HG03108 (cell line): ENCODE measurements around the gene MYO16.

Experiments
- ATAC-seq: cut with Tn5 transposase; IDR thresholded peaks from one replicate; pipeline ENCODE4 v1.9.1; 2021; ENCODE audit warnings: moderate library complexity; ENCODE audit not compliant: unreplicated experiment

Gene MYO16

GRCh38 chr13:108629181-108629752 is at the start of gene MYO16:
TSS of gene MYO16 (plus strand) at chr13:108629611. CDS start at chr13:108629845, 234 bp downstream.
- no peak for ATAC-seq

GRCh38 chr13:108586826-108587225 is 42.6 kb upstream of the MYO16 start:
- ATAC-seq = no peak

GRCh38 chr13:108588516-108588915 is 40.9 kb upstream of the MYO16 start:
- ATAC-seq = no peak

DNA sequence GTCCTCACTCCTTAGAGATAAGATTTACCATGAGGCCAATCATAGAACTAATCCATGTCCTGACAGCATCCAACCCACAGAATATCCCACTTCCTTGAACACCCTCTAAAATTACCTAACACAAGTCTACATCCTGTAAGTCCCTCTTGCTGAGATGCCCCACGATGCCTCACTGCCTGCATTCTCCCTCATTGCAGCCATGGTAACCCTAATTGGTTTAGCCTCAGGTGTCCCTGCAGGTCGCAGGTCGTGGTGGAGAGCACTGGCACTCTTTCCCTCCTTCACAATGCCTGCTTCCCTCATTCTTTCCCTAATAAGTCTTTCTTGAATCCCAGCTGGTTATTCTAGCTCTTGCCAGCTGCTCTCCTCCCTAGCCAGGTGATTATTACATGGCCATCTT is 35.3 kb upstream of the MYO16 start:
- no peak for ATAC-seq

GRCh38 chr13:108595436-108596274 is 33.8 kb upstream of the MYO16 start:
- no peak for ATAC-seq

- ATAC-seq = no peak
Measured at GRCh38 chr13:108597943-108598342, 31.5 kb upstream of the MYO16 start.

- no peak for ATAC-seq
Measured at GRCh38 chr13:108606424-108606823, 23.0 kb upstream of the MYO16 start.

DNA sequence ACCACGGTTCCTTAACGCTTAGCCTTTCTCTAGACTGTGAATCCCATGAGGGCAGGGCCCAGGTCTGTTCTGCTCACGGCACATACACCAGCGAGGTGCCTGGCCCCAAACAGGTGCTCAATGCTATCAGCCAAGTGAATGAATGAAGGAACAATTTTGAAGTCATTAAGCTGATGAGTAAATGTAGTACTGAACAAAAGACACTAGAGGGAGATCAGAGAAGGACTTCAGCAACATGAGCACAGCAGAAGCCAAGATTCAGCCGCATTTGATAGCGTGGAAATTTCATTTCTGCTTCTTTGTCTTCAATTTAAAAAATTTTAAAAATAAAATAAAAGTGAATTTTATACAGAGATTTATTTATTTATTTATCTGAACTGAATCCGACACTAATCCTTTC is 20.1 kb upstream of the MYO16 start:
- no peak for ATAC-seq

DNA sequence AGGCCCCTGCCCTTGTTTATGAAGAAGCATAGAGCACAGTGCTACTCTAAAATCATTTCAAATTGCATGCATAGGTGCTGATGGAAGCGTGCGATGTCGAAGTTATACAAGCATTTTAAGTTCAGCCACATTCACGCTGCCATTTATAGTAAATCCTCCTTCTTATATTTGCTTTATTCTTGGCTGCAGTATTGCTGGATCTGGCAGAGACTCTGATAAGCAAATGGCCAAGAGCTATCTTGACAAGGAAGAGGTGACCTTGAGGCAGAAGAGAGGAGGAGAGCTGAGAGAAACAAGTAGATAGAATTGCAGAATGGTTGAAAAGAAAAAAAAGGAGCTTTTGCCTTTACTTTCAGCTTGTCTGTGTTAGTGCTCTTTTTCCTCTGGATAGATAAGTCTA is 18.9 kb upstream of the MYO16 start:
- ATAC-seq = no peak

DNA sequence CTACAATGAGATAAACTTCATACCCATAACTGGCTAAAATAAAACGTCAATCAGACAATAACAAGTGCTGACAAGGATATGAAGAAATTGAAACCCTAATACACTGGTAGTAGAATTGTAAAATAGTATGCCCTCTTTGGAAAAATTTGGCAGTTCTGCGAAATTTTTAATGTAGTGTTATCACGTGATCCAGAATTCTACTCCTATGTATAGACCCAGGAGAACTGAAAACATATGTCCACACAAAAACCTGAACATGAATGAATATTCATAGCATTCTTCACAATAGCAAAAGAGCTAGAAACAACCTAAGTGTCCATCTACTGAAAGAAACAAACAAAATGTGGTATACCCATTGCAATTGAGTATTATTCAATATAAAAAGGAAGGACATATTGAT is 14.2 kb upstream of the MYO16 start:
- no peak for ATAC-seq

DNA sequence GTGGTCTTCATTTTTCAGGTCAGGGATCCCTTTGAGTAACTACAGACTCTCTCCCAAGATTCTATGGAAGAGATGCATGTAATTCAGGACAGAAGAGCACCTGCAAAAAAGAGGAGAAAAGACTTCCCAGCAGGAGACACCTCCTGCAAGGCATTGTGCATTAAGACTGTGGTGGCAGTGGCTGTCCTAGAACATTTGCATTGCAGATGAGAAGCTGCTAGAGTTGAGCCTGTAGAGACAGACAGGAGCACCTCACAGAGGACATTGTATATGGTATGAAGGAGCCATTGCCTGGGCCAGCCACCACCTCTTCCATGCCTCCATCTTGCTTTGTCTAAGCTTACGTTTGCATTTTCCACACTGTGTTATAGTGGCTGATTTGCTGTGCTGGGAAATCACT is 11.2 kb upstream of the MYO16 start:
- ATAC-seq = no peak

DNA sequence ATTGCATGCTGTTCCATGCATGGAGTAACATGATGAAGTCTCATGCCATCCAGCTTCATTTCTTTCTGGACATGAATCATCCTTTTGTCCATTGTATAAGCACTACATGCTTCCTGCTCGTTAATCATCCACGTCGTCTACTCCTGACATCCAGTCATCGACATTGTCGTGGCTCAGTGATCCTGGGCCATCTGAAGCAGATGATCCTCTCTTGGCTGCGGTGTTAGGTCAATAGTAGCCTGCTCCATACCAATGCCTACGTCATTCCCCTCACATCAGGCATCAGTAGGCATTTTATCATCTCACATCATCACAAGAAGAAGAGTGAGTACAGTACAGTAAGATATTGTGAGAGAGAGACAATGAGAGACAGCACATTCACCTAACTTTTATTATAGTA is 7.9 kb upstream of the MYO16 start:
- no peak for ATAC-seq

DNA sequence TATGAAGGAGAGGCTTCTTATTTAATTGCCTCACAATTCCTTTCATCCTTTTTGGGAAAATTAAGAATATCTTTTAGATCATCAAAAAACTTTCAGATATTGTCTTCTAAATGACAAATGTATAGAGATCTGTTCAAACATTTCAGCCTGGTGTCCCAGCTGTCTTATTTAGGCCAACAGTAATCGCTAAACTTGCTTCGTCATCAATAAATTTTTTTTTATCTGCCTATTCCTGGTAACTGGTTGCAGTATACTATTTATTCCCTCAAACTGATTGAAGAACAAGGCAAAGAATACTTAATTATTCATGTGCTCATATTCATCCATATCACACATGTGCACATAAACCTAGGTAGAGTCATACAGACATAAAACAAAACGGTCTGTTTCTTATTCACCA is 5.3 kb upstream of the MYO16 start:
- ATAC-seq = no peak

GRCh38 chr13:108624979-108625378 is 4.4 kb upstream of the MYO16 start:
- no peak for ATAC-seq

- ATAC-seq = no peak
Measured at GRCh38 chr13:108629988-108630387, 577 bp downstream of the MYO16 start.

DNA sequence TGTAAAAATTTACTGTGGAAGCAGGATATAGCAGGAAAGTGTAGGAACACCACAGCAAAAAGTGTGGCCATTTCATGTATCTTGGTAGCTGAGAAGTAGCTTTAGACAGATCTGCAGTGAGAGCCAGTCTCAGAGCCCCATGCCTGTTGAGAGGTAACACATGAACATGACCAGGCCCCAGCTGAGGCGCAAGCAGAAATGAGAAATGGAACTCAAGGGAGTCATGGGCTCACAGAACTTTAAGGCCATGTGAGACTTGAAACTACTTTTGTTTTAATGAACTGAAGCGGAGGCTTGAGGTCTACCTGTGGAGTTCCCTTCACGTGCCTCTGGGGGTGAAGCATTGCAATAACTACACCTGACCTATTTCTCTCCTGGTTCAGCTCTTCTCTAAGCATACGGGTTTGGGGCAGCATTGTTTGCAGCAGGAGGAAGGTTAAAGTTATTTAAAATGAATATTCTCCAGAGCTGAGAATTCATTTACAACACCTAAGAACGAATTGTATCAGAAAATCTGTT is 3.3 kb downstream of the MYO16 start:
- no peak for ATAC-seq

DNA sequence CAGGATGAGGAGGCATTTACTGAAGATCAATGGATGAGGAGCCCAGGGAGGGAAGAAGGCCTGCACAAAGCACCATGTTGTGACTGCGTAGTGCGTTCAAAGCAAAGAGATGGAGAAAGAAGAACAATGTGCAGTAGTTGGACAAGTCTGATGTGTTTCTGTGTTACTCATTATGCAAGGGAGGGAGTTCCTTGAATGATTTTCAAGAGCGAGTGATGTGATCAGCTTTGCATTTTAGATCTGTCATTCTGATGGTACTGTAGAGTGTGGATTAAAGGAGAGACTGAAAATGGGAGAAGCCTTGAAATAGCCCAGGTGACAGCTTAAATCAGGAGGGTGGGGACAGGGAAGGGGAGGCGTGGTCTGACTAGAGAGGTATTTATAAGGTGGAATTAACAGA is 9.5 kb downstream of the MYO16 start:
- ATAC-seq = no peak

GRCh38 chr13:108643646-108644353 is 14.4 kb downstream of the MYO16 start:
- no peak for ATAC-seq

DNA sequence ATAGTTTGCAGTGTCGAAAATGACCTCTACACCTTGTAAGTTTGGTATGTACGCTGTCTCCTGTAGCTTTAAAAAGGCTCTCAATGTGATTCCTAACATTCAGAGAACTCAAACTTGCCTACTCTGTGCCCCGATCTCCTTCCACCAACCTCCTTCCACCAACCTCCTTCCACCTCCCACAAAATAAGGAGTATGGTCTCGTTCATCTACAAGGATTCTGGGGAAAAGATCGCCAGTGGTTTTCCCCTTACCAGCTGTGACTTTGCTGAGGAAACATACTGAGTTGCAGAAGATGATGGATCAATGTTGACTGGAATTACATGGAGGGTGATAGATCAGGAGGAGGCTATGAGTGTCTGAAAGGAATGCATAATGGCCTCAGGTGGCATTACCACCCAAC is 16.0 kb downstream of the MYO16 start:
- ATAC-seq = no peak

DNA sequence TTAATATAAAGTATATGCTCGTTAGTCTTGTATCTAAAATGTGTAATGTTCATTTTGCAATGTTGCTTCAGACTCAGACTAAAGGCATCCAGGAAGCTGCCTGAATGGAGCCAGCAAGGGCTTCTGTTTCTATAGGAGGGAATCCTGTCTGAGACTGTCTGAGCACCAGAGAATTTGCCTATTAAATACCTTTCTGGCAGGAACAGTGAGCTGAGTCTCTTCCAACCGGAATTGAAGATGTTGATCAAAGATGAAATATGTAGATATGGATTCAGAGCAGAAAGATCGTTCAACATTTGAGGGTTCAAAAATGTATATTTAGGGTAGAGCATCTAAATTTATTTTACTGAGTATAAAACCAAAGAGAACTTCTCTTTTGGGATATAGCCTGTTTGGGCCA is 20.9 kb downstream of the MYO16 start:
- ATAC-seq = no peak

GRCh38 chr13:108656742-108657141 is 27.3 kb downstream of the MYO16 start:
- ATAC-seq = no peak

- ATAC-seq = no peak
Measured at GRCh38 chr13:108657519-108657918, 28.1 kb downstream of the MYO16 start.
